ENCODE data around the gene SLC29A1.

DNA sequence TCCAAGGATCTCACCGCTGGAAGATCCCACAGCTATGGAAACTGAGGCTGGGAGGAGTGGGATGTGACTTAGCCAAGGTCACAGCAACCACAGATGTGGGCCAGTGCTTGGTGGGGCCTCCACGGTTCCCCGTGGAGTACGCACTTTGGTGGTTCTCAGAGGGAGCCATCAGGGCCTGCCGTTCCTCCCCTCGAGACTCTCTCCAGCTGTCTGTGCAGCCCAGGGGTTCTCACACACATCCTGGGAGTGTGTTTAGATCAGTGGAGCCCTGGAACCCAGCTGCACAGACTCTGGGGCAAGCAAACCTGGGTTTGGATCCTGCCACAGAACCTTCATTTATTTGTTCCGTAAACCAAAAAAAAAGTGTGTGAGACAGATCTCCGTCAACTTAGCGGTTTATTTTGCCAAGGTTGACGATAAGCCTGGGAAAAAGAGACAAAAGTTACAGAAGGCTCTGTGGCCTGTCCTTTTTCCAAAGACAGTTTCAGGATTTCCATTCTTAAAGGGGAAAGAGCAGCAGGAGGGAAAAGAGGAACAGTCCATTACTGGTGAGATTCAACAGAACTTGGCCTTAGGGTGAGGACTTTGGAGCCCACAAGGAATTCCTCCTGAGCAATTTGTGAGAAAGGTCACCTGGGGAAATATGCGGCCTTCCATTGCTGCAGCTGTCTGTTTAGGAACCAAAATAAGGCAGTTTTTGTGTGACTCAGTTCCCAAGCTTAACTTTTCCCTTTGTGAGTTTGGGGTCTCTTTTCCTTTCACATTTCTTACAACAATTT is 20.2 kb upstream of the SLC29A1 start:
- TF ChIP-seq, protein P1, sequence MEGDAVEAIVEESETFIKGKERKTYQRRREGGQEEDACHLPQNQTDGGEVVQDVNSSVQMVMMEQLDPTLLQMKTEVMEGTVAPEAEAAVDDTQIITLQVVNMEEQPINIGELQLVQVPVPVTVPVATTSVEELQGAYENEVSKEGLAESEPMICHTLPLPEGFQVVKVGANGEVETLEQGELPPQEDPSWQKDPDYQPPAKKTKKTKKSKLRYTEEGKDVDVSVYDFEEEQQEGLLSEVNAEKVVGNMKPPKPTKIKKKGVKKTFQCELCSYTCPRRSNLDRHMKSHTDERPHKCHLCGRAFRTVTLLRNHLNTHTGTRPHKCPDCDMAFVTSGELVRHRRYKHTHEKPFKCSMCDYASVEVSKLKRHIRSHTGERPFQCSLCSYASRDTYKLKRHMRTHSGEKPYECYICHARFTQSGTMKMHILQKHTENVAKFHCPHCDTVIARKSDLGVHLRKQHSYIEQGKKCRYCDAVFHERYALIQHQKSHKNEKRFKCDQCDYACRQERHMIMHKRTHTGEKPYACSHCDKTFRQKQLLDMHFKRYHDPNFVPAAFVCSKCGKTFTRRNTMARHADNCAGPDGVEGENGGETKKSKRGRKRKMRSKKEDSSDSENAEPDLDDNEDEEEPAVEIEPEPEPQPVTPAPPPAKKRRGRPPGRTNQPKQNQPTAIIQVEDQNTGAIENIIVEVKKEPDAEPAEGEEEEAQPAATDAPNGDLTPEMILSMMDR (IDR thresholded peaks at IDR 0.05) = no peak
- TF ChIP-seq POLR2A (IDR thresholded peaks at IDR 0.05) = no peak
